Osteoblast (primary cell): Measurements from ENCODE around the gene IGLL5. TPM values are rescaled to one million over a fixed set of nuclear protein-coding genes. Genes with fewer than 3 reads are reported as not detected.

Experiments used
- DNase-seq: peaks from one replicate; pipeline ENCODE4 v3.0.0; 2011; ENCODE audit warnings: low spot score, mixed read lengths; ENCODE audit not compliant: insufficient read length; ENCODE audit errors: missing footprints
- H2AFZ ChIP-seq: 2 replicates; pipeline ENCODE4 v1.6.0; 2011; ENCODE audit warnings: mild to moderate bottlenecking, low read length
- H3K27ac ChIP-seq: 2 replicates; pipeline ENCODE4 v1.5.1; 2011; ENCODE audit warnings: mild to moderate bottlenecking, low read depth, low read length, moderate library complexity
- H3K27me3 ChIP-seq: 2 replicates; pipeline ENCODE4 v1.6.0; 2012; ENCODE audit warnings: mild to moderate bottlenecking, control low read depth, inconsistent platforms, low read length, moderate library complexity; ENCODE audit not compliant: insufficient read depth
- H3K36me3 ChIP-seq: 2 replicates; pipeline ENCODE4 v1.5.1; 2011; ENCODE audit warnings: mild to moderate bottlenecking, low read length, control low read depth, moderate library complexity; ENCODE audit not compliant: insufficient read depth
- H3K4me1 ChIP-seq: 2 replicates; pipeline ENCODE4 v1.5.1; 2011; ENCODE audit warnings: mild to moderate bottlenecking, low read length, control low read depth, moderate library complexity; ENCODE audit not compliant: insufficient read depth
- H3K4me2 ChIP-seq: 2 replicates; pipeline ENCODE4 v1.6.0; 2011; ENCODE audit warnings: mild to moderate bottlenecking, low read length; ENCODE audit not compliant: insufficient read depth
- H3K4me3 ChIP-seq: fragments of 200-600 bp; sonication (generic); 3 replicates; pipeline ENCODE4 v1.5.1; 2012; ENCODE audit warnings: mild to moderate bottlenecking, low read length, inconsistent platforms; ENCODE audit not compliant: insufficient read depth
- H3K79me2 ChIP-seq: 2 replicates; pipeline ENCODE4 v1.6.0; 2012; ENCODE audit warnings: mild to moderate bottlenecking, low read length, control low read depth, inconsistent platforms; ENCODE audit not compliant: insufficient read depth
- H3K9me3 ChIP-seq: 2 replicates; pipeline ENCODE4 v1.5.1; 2011; ENCODE audit warnings: low read depth, low read length, control low read depth
- H4K20me1 ChIP-seq: 2 replicates; pipeline ENCODE4 v1.6.0; 2012; ENCODE audit warnings: mild to moderate bottlenecking, low read length, control low read depth; ENCODE audit not compliant: insufficient read depth
- total RNA-seq: library from RNA; depleted of rRNA; stranded (reverse); fragments of >200 nt; gene quantifications from 2 replicates; pipeline ENCODE4 v1.2.3, GENCODE V29; 2012
- TF ChIP-seq, protein P1 (sequence below): IDR thresholded peaks from 2 replicates; pipeline ENCODE4 v1.5.1; 2011; ENCODE audit warnings: mild to moderate bottlenecking, low read depth, low read length, moderate library complexity; ENCODE audit errors: extremely low read depth

The IGLL5 gene
- total RNA-seq, 1 donor = not detected

DNA sequence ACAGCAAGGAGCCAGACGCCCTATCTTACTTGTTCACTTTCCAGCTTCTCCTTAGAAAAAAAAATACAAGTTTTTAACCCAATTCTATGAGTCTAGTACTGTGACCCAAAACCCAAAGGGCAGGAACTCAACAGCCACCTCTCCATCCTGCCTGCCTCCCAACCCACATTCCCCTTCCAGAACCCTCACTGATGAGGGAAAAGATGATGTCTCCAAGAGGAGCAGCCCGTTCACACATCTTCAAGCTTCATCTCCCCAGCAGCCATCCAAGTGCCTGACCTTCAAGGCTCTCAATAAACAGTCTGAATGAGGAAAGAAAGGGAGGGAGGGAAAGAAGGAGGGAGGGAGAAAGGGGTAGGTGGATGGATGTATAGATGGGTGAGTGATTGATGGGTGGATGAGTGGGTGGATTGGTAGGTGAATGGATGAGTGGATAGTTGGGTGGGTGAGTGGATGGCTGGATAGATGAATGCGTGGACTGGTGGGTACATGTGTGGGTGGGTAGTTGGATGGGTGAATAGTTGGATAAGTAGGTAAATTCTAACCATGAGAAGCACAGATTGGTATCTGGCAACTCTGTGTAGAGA, 50.4 kb downstream of the IGLL5 start:
- H3K4me1 ChIP-seq = no peaks in the 10 kb centered on the region
- no peak overlapping the region for H3K27ac ChIP-seq
- no peak for DNase-seq

DNA sequence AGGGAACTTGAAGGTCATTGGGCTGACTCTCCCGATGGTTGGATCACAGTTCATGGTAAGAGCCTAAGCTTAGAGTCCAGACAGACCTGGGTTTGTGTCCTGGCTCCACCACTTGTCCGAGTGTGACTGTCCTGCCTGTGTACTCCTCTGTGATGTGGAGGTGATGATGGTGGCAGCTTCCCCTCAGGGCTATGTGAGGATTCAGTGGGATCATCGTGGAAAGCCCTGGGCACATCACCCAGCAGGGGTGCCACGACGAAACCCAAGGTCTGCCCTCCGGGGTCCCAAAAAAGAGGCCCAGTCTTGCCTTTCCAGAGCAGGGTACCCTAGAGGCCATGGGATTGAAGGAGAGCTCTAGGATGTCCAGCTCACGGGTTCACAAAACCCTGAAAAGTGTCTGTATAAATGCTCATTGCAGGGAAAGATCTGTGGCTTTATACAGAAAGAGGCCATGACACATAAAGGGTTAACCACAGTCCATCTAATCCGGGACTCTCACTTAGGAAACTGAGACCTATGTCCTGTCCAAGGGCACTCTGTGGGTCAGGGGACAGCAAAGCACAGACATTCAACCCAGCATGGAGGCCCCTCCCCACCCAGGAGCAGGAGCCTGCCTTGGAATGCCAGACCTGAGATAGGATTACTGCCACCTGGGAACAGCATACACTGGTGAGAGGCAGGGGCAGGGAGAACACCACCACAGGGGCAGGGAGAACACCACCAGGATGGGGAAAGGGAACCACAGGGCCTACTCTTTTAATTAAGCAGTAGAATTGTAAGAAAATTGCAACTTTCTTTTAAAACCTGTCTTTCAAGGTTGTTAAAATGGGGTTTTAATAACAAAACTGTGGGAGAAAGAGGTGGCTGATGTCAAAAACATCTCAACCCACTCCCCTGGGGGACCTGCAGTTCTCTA, 51.3 kb downstream of the IGLL5 start:
- Histone ChIP-seq H3K4me1 (no peaks in the 10 kb centered on the region), H3K27ac (no peak overlapping the region), H2AFZ (no peak overlapping the region), H3K79me2 (no peaks in the 10 kb centered on the region), H3K9me3 (no peaks in the 10 kb centered on the region), H3K27me3 (no peaks in the 10 kb centered on the region), H3K4me3 (no peak overlapping the region), H3K4me2 (no peak overlapping the region), H4K20me1 (no peaks in the 10 kb centered on the region), H3K36me3 (no peaks in the 10 kb centered on the region)
- DNase-seq = peak; percentile 62
- TF ChIP-seq, protein P1, sequence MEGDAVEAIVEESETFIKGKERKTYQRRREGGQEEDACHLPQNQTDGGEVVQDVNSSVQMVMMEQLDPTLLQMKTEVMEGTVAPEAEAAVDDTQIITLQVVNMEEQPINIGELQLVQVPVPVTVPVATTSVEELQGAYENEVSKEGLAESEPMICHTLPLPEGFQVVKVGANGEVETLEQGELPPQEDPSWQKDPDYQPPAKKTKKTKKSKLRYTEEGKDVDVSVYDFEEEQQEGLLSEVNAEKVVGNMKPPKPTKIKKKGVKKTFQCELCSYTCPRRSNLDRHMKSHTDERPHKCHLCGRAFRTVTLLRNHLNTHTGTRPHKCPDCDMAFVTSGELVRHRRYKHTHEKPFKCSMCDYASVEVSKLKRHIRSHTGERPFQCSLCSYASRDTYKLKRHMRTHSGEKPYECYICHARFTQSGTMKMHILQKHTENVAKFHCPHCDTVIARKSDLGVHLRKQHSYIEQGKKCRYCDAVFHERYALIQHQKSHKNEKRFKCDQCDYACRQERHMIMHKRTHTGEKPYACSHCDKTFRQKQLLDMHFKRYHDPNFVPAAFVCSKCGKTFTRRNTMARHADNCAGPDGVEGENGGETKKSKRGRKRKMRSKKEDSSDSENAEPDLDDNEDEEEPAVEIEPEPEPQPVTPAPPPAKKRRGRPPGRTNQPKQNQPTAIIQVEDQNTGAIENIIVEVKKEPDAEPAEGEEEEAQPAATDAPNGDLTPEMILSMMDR = no peak

More for the DNA sequence above, 50.4 kb downstream of the IGLL5 start:
- Histone ChIP-seq H3K9me3 (no peaks in the 10 kb centered on the region), H3K36me3 (no peaks in the 10 kb centered on the region), H3K79me2 (no peaks in the 10 kb centered on the region), H3K4me2 (no peak overlapping the region), H4K20me1 (no peaks in the 10 kb centered on the region), H3K27me3 (no peaks in the 10 kb centered on the region), H3K4me3 (no peak overlapping the region), H2AFZ (no peak overlapping the region)
- TF ChIP-seq, protein P1 = no peak

DNA sequence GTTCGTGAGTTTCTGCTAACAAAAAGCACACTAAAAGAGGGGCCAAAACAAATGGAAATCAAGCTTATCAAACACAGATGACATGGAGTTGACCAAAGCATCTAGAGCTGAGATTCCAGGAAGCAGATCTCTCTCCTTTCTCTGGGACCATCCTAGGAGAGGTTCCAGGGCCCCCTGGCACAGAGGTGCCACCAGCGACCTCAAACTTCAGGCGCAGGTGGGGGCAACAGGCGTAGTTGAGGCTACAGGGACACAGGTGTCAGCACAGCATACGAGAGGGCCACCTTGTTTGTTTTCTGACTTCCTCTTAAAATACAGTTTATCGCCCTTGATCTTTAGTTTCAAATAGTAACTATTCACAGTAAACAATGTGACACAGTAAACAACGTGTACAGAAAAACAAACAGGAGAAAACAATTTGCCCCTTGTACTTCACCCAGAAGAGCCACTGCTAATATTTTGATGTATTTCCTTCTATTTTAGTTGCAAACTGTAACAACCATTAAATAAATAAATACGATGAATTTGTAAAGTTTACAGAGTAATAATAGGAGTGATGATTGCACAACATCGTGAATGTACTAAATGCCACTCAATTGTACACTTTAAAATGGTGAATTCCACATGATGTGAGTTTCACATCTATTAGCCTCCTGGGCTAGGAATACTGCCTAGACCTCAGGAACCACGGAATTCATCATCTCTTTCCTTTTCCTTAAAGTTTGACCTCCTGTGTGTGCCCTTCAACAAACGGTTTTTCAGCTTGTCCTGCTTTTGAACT, 52.2 kb downstream of the IGLL5 start:
- no peak overlapping the region for H2AFZ ChIP-seq
- H3K4me1 ChIP-seq = no peaks in the 10 kb centered on the region
- no peak overlapping the region for H3K27ac ChIP-seq
- no peaks in the 10 kb centered on the region for H3K36me3 ChIP-seq
- no peaks in the 10 kb centered on the region for H3K9me3 ChIP-seq
- no peak overlapping the region for H3K4me3 ChIP-seq
- TF ChIP-seq, protein P1 = no peak
- no peaks in the 10 kb centered on the region for H4K20me1 ChIP-seq
- DNase-seq = peak; percentile 81
- no peak overlapping the region for H3K4me2 ChIP-seq
- H3K79me2 ChIP-seq = no peaks in the 10 kb centered on the region
- no peaks in the 10 kb centered on the region for H3K27me3 ChIP-seq
